GM12878 (cell line): ENCODE measurements around the gene CDH5. TPM values are rescaled to one million over a fixed set of nuclear protein-coding genes. Genes with fewer than 3 reads are reported as not detected.

Source experiments
- ATAC-seq: fragments of 200-7000 bp; cut with Tn5 transposase; 3 replicates; pipeline ENCODE4 v1.9.1; 2020; ENCODE audit warnings: mild to moderate bottlenecking, moderate library complexity
- BruUV-seq: library from RNA; stranded (reverse); fragments of 400-500 nt; replicated peaks from 2 replicates; lab custom pipeline; 2021; lab: Mats Ljungman, UMichigan
- CTCF ChIA-PET: fragments of 300-600 bp; sonication (Branson Sonifier 250); formaldehyde crosslinking; extraction: SDS; loops from one replicate; lab custom pipeline; 2021; ENCODE audit warnings: inconsistent platforms; lab: Yijun Ruan, JAX
- POLR2A ChIA-PET: fragments of 350-600 bp; formaldehyde crosslinking; extraction: SDS; loops from one replicate; lab custom pipeline; 2021; ENCODE audit warnings: inconsistent platforms; lab: Charles Lee
- RAD21 ChIA-PET: fragments of 300-600 bp; sonication (Branson Sonifier 250); formaldehyde crosslinking; loops from one replicate; lab custom pipeline; 2023; ENCODE audit warnings: antibody characterized with exemption; ENCODE audit not compliant: unreplicated experiment; lab: Charles Lee
- SMC1A ChIA-PET: fragments of 300-600 bp; sonication (Branson Sonifier 250); formaldehyde crosslinking; loops from one replicate; lab custom pipeline; 2023; ENCODE audit not compliant: unreplicated experiment, uncharacterized antibody; lab: Charles Lee
- DNase-seq: peaks from one replicate; pipeline ENCODE4 v3.0.0-alpha.2; 2011; ENCODE audit warnings: low read depth, low spot score
- FAIRE-seq: peaks from 3 replicates; lab custom pipeline; 2011; peaks lifted over from hg19 to GRCh38; lab: Jason Lieb, UNC
- H2AFZ ChIP-seq: 2 replicates; pipeline ENCODE4 v1.6.0; 2011; ENCODE audit warnings: low read depth, low read length, control low read depth; ENCODE audit not compliant: control insufficient read depth
- H3K27ac ChIP-seq: 2 replicates; pipeline ENCODE4 v1.5.1; 2011; ENCODE audit warnings: control low read depth; ENCODE audit not compliant: control insufficient read depth, insufficient read depth
- H3K27me3 ChIP-seq, 2 experiments: replicated peaks in 1 of 2; 2 replicates each; pipeline versions ENCODE4 v1.6.0 to v1.6.1; 2011; ENCODE audit warnings: low read length in 1 of 2; ENCODE audit not compliant: control insufficient read depth in 2 of 2, insufficient read depth in 2 of 2
- H3K36me3 ChIP-seq, 2 experiments: 2 replicates each; pipeline ENCODE4 v1.5.1; 2011; ENCODE audit warnings: low read length in 1 of 2; ENCODE audit not compliant: control insufficient read depth in 2 of 2, insufficient read depth in 2 of 2
- H3K4me1 ChIP-seq: 2 replicates; pipeline ENCODE4 v1.6.1; 2011; ENCODE audit warnings: mild to moderate bottlenecking, low read length, moderate library complexity, mixed read lengths; ENCODE audit not compliant: control insufficient read depth, insufficient read depth
- H3K4me2 ChIP-seq: 2 replicates; pipeline ENCODE4 v1.6.0; 2011; ENCODE audit warnings: control low read depth; ENCODE audit not compliant: control insufficient read depth, insufficient read depth
- H3K4me3 ChIP-seq: fragments of 200-600 bp; sonication (generic); 2 replicates; pipeline ENCODE4 v1.5.1; 2016
- H3K79me2 ChIP-seq: 2 replicates; pipeline ENCODE4 v1.6.0; 2011; ENCODE audit warnings: low read length; ENCODE audit not compliant: control insufficient read depth, insufficient read depth
- H3K9ac ChIP-seq: 2 replicates; pipeline ENCODE4 v1.8.0; 2011; ENCODE audit warnings: low read length, control low read depth, mixed read lengths; ENCODE audit not compliant: control insufficient read depth, insufficient read depth
- H3K9me3 ChIP-seq: replicated peaks from 3 replicates; pipeline ENCODE4 v1.5.1; 2011; ENCODE audit warnings: mild to moderate bottlenecking, low read length; ENCODE audit not compliant: control insufficient read depth, insufficient read depth
- H4K20me1 ChIP-seq: 2 replicates; pipeline ENCODE4 v1.6.0; 2011; ENCODE audit not compliant: control insufficient read depth, insufficient read depth
- CBX5 ChIP-seq: sonication (generic); IDR thresholded peaks from 2 replicates; pipeline ENCODE4 v1.6.1; 2016; ENCODE audit warnings: low read depth, moderate library complexity, mild to moderate bottlenecking, inconsistent platforms
- CEBPB ChIP-seq, 2 experiments: fragments of 150-350 bp in 1 of 2; IDR thresholded peaks; 2 replicates each; pipeline ENCODE4 v1.6.1; 2012 to 2014; ENCODE audit warnings: low read depth in 2 of 2, low read length in 2 of 2, borderline replicate concordance in 1 of 2, inconsistent platforms in 1 of 2
- EZH2 ChIP-seq: IDR thresholded peaks from 2 replicates; pipeline ENCODE4 v1.6.1; 2012; ENCODE audit warnings: low read depth, mild to moderate bottlenecking, control low read depth, inconsistent platforms, low read length, borderline replicate concordance; ENCODE audit not compliant: control insufficient read depth
- HDAC2 ChIP-seq: fragments of 200-600 bp; sonication (generic); IDR thresholded peaks from 2 replicates; pipeline ENCODE4 v1.6.1; 2017
- LARP7 ChIP-seq: fragments of 450-650 bp; IDR thresholded peaks from 2 replicates; pipeline ENCODE4 v1.6.1; 2017; ENCODE audit warnings: mild to moderate bottlenecking
- MTA2 ChIP-seq: fragments of 450-650 bp; IDR thresholded peaks from 2 replicates; pipeline ENCODE4 v1.6.1; 2016; ENCODE audit warnings: low read depth, mild to moderate bottlenecking, moderate library complexity
- MTA3 ChIP-seq: IDR thresholded peaks from 2 replicates; pipeline ENCODE4 v1.6.1; 2012; ENCODE audit warnings: low read length, inconsistent platforms, borderline replicate concordance
- MYB ChIP-seq: fragments of 150-350 bp; IDR thresholded peaks from 2 replicates; pipeline ENCODE4 v1.6.1; 2014; ENCODE audit warnings: mild to moderate bottlenecking, low read depth, low read length, borderline replicate concordance
- NFIC ChIP-seq: IDR thresholded peaks from 2 replicates; pipeline ENCODE4 v1.6.1; 2012; ENCODE audit warnings: low read depth, mild to moderate bottlenecking, inconsistent platforms, low read length, moderate library complexity
- NFXL1 ChIP-seq: fragments of 450-650 bp; IDR thresholded peaks from 2 replicates; pipeline ENCODE4 v1.6.1; 2017; ENCODE audit warnings: antibody characterized with exemption, mild to moderate bottlenecking, borderline replicate concordance
- RUNX3 ChIP-seq: IDR thresholded peaks from 2 replicates; pipeline ENCODE4 v1.6.1; 2012; ENCODE audit warnings: low read length, inconsistent platforms
- WRNIP1 ChIP-seq: IDR thresholded peaks from 2 replicates; pipeline ENCODE4 v1.6.1; 2011; ENCODE audit warnings: low read depth, low read length, improper control_type of control experiment, borderline replicate concordance
- ZBED1 ChIP-seq: IDR thresholded peaks from 2 replicates; pipeline ENCODE4 v1.6.1; 2016; ENCODE audit warnings: borderline replicate concordance
- WGBS: methylation state at CpG from one replicate; pipeline ENCODE4 v1.1.6; 2016; ENCODE audit warnings: low lambda C conversion rate; ENCODE audit not compliant: insufficient replicate concordance, insufficient coverage; ENCODE audit errors: missing lambda C conversion rate; 5-methylcytosine and 5-hydroxymethylcytosine counted together
- in situ Hi-C: fragments of 300-500 bp; cut with MboI; formaldehyde crosslinking; loops from 9 replicates; pipeline ENCODE4 v1.14.3; 2018; ENCODE audit warnings: mixed read lengths
- intact Hi-C: fragments of 100-400 bp; cut with micrococcal nuclease; formaldehyde crosslinking; loops from one replicate; pipeline ENCODE4 v1.14.2; 2022; ENCODE audit not compliant: unreplicated experiment
- polyA plus RNA-seq, 11 experiments: library from polyadenylated mRNA; depleted of rRNA in 4 of 11; unstranded in 6 of 11; stranded (reverse) in 5 of 11; fragments of >200 nt; fragmentation: Nextera tagmentation in 4 of 11; fragmentation: Illumina TruSeq in 1 of 11; extraction: Ambion mirVana in 4 of 11; extraction: Trizol in 1 of 11; gene quantifications; 1 replicate in 1 of 11; 2 replicates in 10 of 11; pipeline versions ENCODE4 v1.2.1 to v1.2.3, GENCODE V29; 2011 to 2016; ENCODE audit warnings: inconsistent platforms in 2 of 11, missing spikeins in 2 of 11, low read depth in 1 of 11
- total RNA-seq, 4 experiments: library from RNA; depleted of rRNA in 3 of 4; stranded (reverse); fragments of >200 nt in 3 of 4; fragmentation: Illumina TruSeq in 1 of 4; extraction: Trizol in 1 of 4; gene quantifications; 2 replicates each; pipeline versions ENCODE4 v1.2.1 to v1.2.3, GENCODE V29; 2013 to 2021
- TF ChIP-seq, protein P1 (sequence below): IDR thresholded peaks from 2 replicates; pipeline ENCODE4 v1.6.1; 2012; ENCODE audit warnings: low read depth, low read length, improper control_type of control experiment
- TF ChIP-seq, protein P2 (sequence below): IDR thresholded peaks from 2 replicates; pipeline ENCODE4 v1.6.1; 2012; ENCODE audit warnings: mild to moderate bottlenecking, low read depth, low read length
- TF ChIP-seq, protein P3 (sequence below): IDR thresholded peaks from 2 replicates; pipeline ENCODE4 v1.6.1; 2011; ENCODE audit warnings: borderline replicate concordance, low read depth, mild to moderate bottlenecking, moderate library complexity, low read length; ENCODE audit not compliant: insufficient read depth, poor library complexity, severe bottlenecking

CDH5 gene
- total and polyA plus RNA-seq, 10 of the 15 experiments (the other 5 are each of a cell fraction or from before 2014, with no cell fraction given): not detected

DNA sequence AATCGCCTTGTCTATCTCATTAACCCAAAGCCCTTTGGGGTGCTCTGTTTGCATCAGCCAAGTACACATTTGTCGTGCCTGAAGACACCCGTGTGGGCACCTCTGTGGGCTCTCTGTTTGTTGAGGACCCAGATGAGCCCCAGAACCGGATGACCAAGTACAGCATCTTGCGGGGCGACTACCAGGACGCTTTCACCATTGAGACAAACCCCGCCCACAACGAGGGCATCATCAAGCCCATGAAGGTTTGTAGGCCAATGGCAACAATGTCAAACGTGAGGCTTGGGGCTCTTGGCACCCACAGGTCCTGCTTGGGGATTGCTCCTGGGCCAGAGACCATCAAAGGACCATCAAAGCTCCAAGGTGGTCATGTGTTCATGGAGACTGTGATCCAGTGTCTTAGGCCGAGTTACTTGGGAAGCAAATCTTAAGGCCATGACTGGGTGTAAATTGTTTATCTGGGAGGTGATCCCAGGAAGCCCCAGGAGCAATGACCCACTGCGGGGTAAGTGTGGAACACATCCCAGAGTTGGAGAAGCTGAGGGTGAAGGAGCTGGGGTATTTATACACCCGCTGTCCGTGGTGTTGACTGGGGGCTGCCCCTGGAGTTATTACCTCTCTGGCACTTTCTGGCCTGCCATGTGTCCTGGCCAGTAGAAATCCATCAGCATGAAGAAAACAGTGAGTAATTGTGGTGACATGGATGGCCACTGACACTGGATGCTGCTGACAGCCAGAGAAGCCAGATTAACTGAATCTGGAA lies 24.0 kb downstream of the CDH5 start:
- Histone ChIP-seq H3K36me3 (no peaks in the 10 kb centered on the region), H3K27ac (no peak overlapping the region), H3K27me3 (no peaks in the 10 kb centered on the region; a peak in 1 of 4 replicates), H3K9ac (no peak overlapping the region), H3K4me3 (no peak overlapping the region), H4K20me1 (no peaks in the 10 kb centered on the region), H2AFZ (no peak overlapping the region), H3K9me3 (no peaks in the 10 kb centered on the region), H3K79me2 (no peaks in the 10 kb centered on the region), H3K4me2 (no peak overlapping the region), H3K4me1 (no peaks in the 10 kb centered on the region)
- BruUV-seq: no TSS peak
- FAIRE-seq (no peak), ATAC-seq (no peak), DNase-seq (no peak)
- 33% methylated on average over 14 of the region's 14 CpGs for WGBS
- ChIA-PET POLR2A (interaction anchor here (0.5 kb wide), 1 partner anchor 479 kb away, joined by 3 read pairs; no protein-coding TSS in a partner anchor), SMC1A (no interaction called here), CTCF (interaction anchor here (1.3 to 1.5 kb wide), 2 partner anchors 15 to 34 kb away, joined by 3 read pairs; no protein-coding TSS in a partner anchor), RAD21 (no interaction called here)
- TF ChIP-seq, protein P1, sequence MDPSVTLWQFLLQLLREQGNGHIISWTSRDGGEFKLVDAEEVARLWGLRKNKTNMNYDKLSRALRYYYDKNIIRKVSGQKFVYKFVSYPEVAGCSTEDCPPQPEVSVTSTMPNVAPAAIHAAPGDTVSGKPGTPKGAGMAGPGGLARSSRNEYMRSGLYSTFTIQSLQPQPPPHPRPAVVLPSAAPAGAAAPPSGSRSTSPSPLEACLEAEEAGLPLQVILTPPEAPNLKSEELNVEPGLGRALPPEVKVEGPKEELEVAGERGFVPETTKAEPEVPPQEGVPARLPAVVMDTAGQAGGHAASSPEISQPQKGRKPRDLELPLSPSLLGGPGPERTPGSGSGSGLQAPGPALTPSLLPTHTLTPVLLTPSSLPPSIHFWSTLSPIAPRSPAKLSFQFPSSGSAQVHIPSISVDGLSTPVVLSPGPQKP: no peak
- TF ChIP-seq MTA2: no peak
- no peak for TF ChIP-seq MTA3
- no peak for TF ChIP-seq NFXL1
- no peak for TF ChIP-seq ZBED1
- no peak for TF ChIP-seq NFIC
- TF ChIP-seq LARP7: no peak
- TF ChIP-seq RUNX3: no peak
- TF ChIP-seq, protein P2, sequence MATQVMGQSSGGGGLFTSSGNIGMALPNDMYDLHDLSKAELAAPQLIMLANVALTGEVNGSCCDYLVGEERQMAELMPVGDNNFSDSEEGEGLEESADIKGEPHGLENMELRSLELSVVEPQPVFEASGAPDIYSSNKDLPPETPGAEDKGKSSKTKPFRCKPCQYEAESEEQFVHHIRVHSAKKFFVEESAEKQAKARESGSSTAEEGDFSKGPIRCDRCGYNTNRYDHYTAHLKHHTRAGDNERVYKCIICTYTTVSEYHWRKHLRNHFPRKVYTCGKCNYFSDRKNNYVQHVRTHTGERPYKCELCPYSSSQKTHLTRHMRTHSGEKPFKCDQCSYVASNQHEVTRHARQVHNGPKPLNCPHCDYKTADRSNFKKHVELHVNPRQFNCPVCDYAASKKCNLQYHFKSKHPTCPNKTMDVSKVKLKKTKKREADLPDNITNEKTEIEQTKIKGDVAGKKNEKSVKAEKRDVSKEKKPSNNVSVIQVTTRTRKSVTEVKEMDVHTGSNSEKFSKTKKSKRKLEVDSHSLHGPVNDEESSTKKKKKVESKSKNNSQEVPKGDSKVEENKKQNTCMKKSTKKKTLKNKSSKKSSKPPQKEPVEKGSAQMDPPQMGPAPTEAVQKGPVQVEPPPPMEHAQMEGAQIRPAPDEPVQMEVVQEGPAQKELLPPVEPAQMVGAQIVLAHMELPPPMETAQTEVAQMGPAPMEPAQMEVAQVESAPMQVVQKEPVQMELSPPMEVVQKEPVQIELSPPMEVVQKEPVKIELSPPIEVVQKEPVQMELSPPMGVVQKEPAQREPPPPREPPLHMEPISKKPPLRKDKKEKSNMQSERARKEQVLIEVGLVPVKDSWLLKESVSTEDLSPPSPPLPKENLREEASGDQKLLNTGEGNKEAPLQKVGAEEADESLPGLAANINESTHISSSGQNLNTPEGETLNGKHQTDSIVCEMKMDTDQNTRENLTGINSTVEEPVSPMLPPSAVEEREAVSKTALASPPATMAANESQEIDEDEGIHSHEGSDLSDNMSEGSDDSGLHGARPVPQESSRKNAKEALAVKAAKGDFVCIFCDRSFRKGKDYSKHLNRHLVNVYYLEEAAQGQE: no peak
- TF ChIP-seq, protein P3, sequence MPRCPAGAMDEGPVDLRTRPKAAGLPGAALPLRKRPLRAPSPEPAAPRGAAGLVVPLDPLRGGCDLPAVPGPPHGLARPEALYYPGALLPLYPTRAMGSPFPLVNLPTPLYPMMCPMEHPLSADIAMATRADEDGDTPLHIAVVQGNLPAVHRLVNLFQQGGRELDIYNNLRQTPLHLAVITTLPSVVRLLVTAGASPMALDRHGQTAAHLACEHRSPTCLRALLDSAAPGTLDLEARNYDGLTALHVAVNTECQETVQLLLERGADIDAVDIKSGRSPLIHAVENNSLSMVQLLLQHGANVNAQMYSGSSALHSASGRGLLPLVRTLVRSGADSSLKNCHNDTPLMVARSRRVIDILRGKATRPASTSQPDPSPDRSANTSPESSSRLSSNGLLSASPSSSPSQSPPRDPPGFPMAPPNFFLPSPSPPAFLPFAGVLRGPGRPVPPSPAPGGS: no peak
- no peak for TF ChIP-seq WRNIP1
- no peak for TF ChIP-seq CEBPB (IDR thresholded peaks at IDR 0.05; ENCODE audit: borderline replicate concordance in 1 of 2, low read depth in 2 of 2, low read length in 2 of 2)
- TF ChIP-seq MYB: no peak
- TF ChIP-seq CBX5: no peak
- TF ChIP-seq HDAC2: no peak
- TF ChIP-seq EZH2: no peak
- intact Hi-C loops (no loop called here), in situ Hi-C loops (no loop called here)
